Activated naive CD8-positive, alpha-beta T cell treated with anti-CD3 and anti-CD28 coated beads, Interleukin-2, amount 10 ng/mL, durations not matched to agents 7 days and 5 days (primary cell): ENCODE data around the gene DNMT3A. TPM values are rescaled to one million over a fixed set of nuclear protein-coding genes. Genes with fewer than 3 reads are reported as not detected.
A peak's percentile ranks its signal among the peaks of the same experiment; 100 is the strongest.

ENCODE experiments used
- ATAC-seq: fragments of 150-1000 bp; cut with Tn5 transposase; one replicate; pipeline ENCODE4 v1.10.0; 2021; ENCODE audit warnings: low read depth, moderate library complexity
- POLR2A ChIA-PET: fragments of 350-600 bp; sonication (Branson Sonifier 250); formaldehyde crosslinking; loops from one replicate; lab custom pipeline; 2021; ENCODE audit warnings: antibody characterized with exemption; lab: Charles Lee
- DNase-seq: peaks from one replicate; pipeline ENCODE4 v3.0.0; 2021
- H3K27ac Mint-ChIP-seq: one replicate; pipeline ENCODE4 v1.8.0; 2022; ENCODE audit warnings: mild to moderate bottlenecking, mixed read lengths
- H3K27me3 Mint-ChIP-seq: one replicate; pipeline ENCODE4 v1.8.0; 2022; ENCODE audit warnings: mild to moderate bottlenecking, moderate library complexity, mixed read lengths
- H3K36me3 Mint-ChIP-seq: one replicate; pipeline ENCODE4 v1.8.0; 2021; ENCODE audit warnings: mild to moderate bottlenecking, mixed read lengths
- H3K4me1 Mint-ChIP-seq: one replicate; pipeline ENCODE4 v1.8.0; 2021; ENCODE audit warnings: mixed read lengths
- H3K4me3 Mint-ChIP-seq: one replicate; pipeline ENCODE4 v1.8.0; 2022; ENCODE audit warnings: mild to moderate bottlenecking, moderate library complexity, mixed read lengths
- H3K9me3 Mint-ChIP-seq: one replicate; pipeline ENCODE4 v1.8.0; 2021; ENCODE audit warnings: mixed read lengths
- total RNA-seq, 2 experiments: library from RNA; stranded (reverse); gene quantifications; one replicate each; pipeline ENCODE4 v1.2.3, GENCODE V29; 2021

DNMT3A gene
- total RNA-seq, 2 experiments from 2014 or later = 76.7 to 84.7 TPM

- peak overlapping the region; percentile 37 for H3K4me3 Mint-ChIP-seq
- H3K9me3 Mint-ChIP-seq = no peaks in the 10 kb centered on the region
- peaks cover 23% of the 10 kb centered on the region for H3K4me1 Mint-ChIP-seq
- no peak for DNase-seq
- POLR2A ChIA-PET = interaction anchor here (2.0 to 4.0 kb wide), 7 partner anchors 8 to 76 kb away, joined by 10 to 64 read pairs (median 17); no protein-coding TSS in a partner anchor
- peak overlapping the region; percentile 99 for H3K27ac Mint-ChIP-seq
- no peak for ATAC-seq
- H3K36me3 Mint-ChIP-seq = peaks cover 16% of the 10 kb centered on the region
- no peaks in the 10 kb centered on the region for H3K27me3 Mint-ChIP-seq
Measured at GRCh38 chr2:25286723-25287483, 54.8 kb downstream of the DNMT3A start.

- peak overlapping the region; percentile 99 for H3K27ac Mint-ChIP-seq
- peak overlapping the region; percentile 73 for H3K4me3 Mint-ChIP-seq
- peaks cover 18% of the 10 kb centered on the region for H3K36me3 Mint-ChIP-seq
- POLR2A ChIA-PET = interaction anchor here (0.9 to 4.0 kb wide), 9 partner anchors 9 to 76 kb away, joined by 4 to 64 read pairs (median 14); no protein-coding TSS in a partner anchor
- peaks cover 23% of the 10 kb centered on the region for H3K4me1 Mint-ChIP-seq
- ATAC-seq (peak; percentile 100), DNase-seq (peak; percentile 77)
- H3K27me3 Mint-ChIP-seq = no peaks in the 10 kb centered on the region
- H3K9me3 Mint-ChIP-seq = no peaks in the 10 kb centered on the region
Measured at GRCh38 chr2:25286025-25286400, 55.7 kb downstream of the DNMT3A start.

GRCh38 chr2:25285265-25286024 is 56.3 kb downstream of the DNMT3A start:
- no peaks in the 10 kb centered on the region for H3K9me3 Mint-ChIP-seq
- peak overlapping the region; percentile 73 for H3K4me3 Mint-ChIP-seq

GRCh38 chr2:25284756-25285155 is 57.0 kb downstream of the DNMT3A start:
- POLR2A ChIA-PET = interaction anchor here (1.4 to 4.0 kb wide), 7 partner anchors 8 to 78 kb away, joined by 5 to 64 read pairs (median 17); no protein-coding TSS in a partner anchor
- peaks cover 25% of the 10 kb centered on the region for H3K36me3 Mint-ChIP-seq

More at GRCh38 chr2:25285265-25286024, 56.3 kb downstream of the DNMT3A start:
- peaks cover 22% of the 10 kb centered on the region for H3K36me3 Mint-ChIP-seq
- peak overlapping the region; percentile 99 for H3K27ac Mint-ChIP-seq
- peak; percentile 34 for ATAC-seq
- no peaks in the 10 kb centered on the region for H3K27me3 Mint-ChIP-seq
- H3K4me1 Mint-ChIP-seq = peaks cover 23% of the 10 kb centered on the region
- POLR2A ChIA-PET = interaction anchor here (0.9 to 4.0 kb wide), 9 partner anchors 8 to 77 kb away, joined by 4 to 64 read pairs (median 14); no protein-coding TSS in a partner anchor
- no peak for DNase-seq

GRCh38 chr2:25283921-25284320 is 57.8 kb downstream of the DNMT3A start:
- peaks cover 25% of the 10 kb centered on the region for H3K36me3 Mint-ChIP-seq
- H3K4me3 Mint-ChIP-seq = no peak overlapping the region
- ATAC-seq (no peak), DNase-seq (no peak)
- H3K4me1 Mint-ChIP-seq = peaks cover 37% of the 10 kb centered on the region
- H3K9me3 Mint-ChIP-seq = no peaks in the 10 kb centered on the region
- H3K27me3 Mint-ChIP-seq = no peaks in the 10 kb centered on the region
- POLR2A ChIA-PET = interaction anchor here (4.0 kb wide), 1 partner anchor 7 kb away, joined by 33 read pairs; no protein-coding TSS in a partner anchor
- H3K27ac Mint-ChIP-seq = no peak overlapping the region

More at GRCh38 chr2:25284756-25285155, 57.0 kb downstream of the DNMT3A start:
- Mint-ChIP-seq H3K27ac (peak overlapping the region; percentile 99), H3K4me1 (peaks cover 29% of the 10 kb centered on the region), H3K4me3 (no peak overlapping the region), H3K27me3 (no peaks in the 10 kb centered on the region), H3K9me3 (no peaks in the 10 kb centered on the region)
- ATAC-seq = no peak
- no peak for DNase-seq

GRCh38 chr2:25281941-25282340 is 59.8 kb downstream of the DNMT3A start:
- POLR2A ChIA-PET = interaction anchor here (1.6 kb wide), 1 partner anchor 9 kb away, joined by 4 read pairs; no protein-coding TSS in a partner anchor
- no peaks in the 10 kb centered on the region for H3K9me3 Mint-ChIP-seq

GRCh38 chr2:25281522-25281921 is 60.2 kb downstream of the DNMT3A start:
- POLR2A ChIA-PET = no interaction called here
- H3K4me3 Mint-ChIP-seq = no peak overlapping the region
- H3K27ac Mint-ChIP-seq = no peak overlapping the region
- peaks cover 41% of the 10 kb centered on the region for H3K4me1 Mint-ChIP-seq
- H3K27me3 Mint-ChIP-seq = no peaks in the 10 kb centered on the region
- DNase-seq (no peak), ATAC-seq (no peak)
- no peaks in the 10 kb centered on the region for H3K9me3 Mint-ChIP-seq
- peaks cover 22% of the 10 kb centered on the region for H3K36me3 Mint-ChIP-seq

More at GRCh38 chr2:25281941-25282340, 59.8 kb downstream of the DNMT3A start:
- Mint-ChIP-seq H3K27me3 (no peaks in the 10 kb centered on the region), H3K4me3 (no peak overlapping the region), H3K27ac (no peak overlapping the region), H3K4me1 (peaks cover 42% of the 10 kb centered on the region), H3K36me3 (peaks cover 22% of the 10 kb centered on the region)
- DNase-seq (no peak), ATAC-seq (no peak)

- POLR2A ChIA-PET = interaction anchor here (0.9 to 6.0 kb wide), 4 partner anchors 13 to 83 kb away, joined by 5 to 107 read pairs (median 15); no protein-coding TSS in a partner anchor
- Mint-ChIP-seq H3K27me3 (no peaks in the 10 kb centered on the region), H3K9me3 (no peaks in the 10 kb centered on the region), H3K4me3 (peak overlapping the region; percentile 39), H3K4me1 (peaks cover 41% of the 10 kb centered on the region), H3K27ac (peak overlapping the region; percentile 75), H3K36me3 (peaks cover 17% of the 10 kb centered on the region)
- DNase-seq (no peak), ATAC-seq (no peak)
Measured at GRCh38 chr2:25280051-25280687, 61.6 kb downstream of the DNMT3A start.

- H3K27ac Mint-ChIP-seq = peak overlapping the region; percentile 95
- H3K27me3 Mint-ChIP-seq = no peaks in the 10 kb centered on the region
- peaks cover 17% of the 10 kb centered on the region for H3K36me3 Mint-ChIP-seq
- ATAC-seq (peak; percentile 19), DNase-seq (no peak)
- no peaks in the 10 kb centered on the region for H3K9me3 Mint-ChIP-seq
- peak overlapping the region; percentile 74 for H3K4me3 Mint-ChIP-seq
- POLR2A ChIA-PET = interaction anchor here (0.9 to 6.0 kb wide), 4 partner anchors 14 to 84 kb away, joined by 5 to 107 read pairs (median 15); no protein-coding TSS in a partner anchor
- peaks cover 44% of the 10 kb centered on the region for H3K4me1 Mint-ChIP-seq
Measured at GRCh38 chr2:25279091-25279651, 62.6 kb downstream of the DNMT3A start.

- Mint-ChIP-seq H3K27me3 (no peaks in the 10 kb centered on the region), H3K4me3 (peak overlapping the region; percentile 71), H3K9me3 (no peaks in the 10 kb centered on the region), H3K27ac (peak overlapping the region; percentile 95), H3K4me1 (peaks cover 56% of the 10 kb centered on the region), H3K36me3 (peaks cover 18% of the 10 kb centered on the region)
- DNase-seq (peak; percentile 93), ATAC-seq (peak; percentile 48)
- POLR2A ChIA-PET = interaction anchor here (0.7 to 6.0 kb wide), 10 partner anchors 9 to 110 kb away, joined by 3 to 107 read pairs (median 6); no protein-coding TSS in a partner anchor
Measured at GRCh38 chr2:25276569-25277465, 64.9 kb downstream of the DNMT3A start.

- no peak for DNase-seq
Measured at GRCh38 chr2:25275575-25275965, 66.2 kb downstream of the DNMT3A start.

More at GRCh38 chr2:25275575-25275965, 66.2 kb downstream of the DNMT3A start:
- peak overlapping the region; percentile 33 for H3K4me3 Mint-ChIP-seq
- no peaks in the 10 kb centered on the region for H3K27me3 Mint-ChIP-seq
- no peak for ATAC-seq
- POLR2A ChIA-PET = interaction anchor here (1.0 to 6.0 kb wide), 5 partner anchors 10 to 90 kb away, joined by 3 to 107 read pairs (median 33); no protein-coding TSS in a partner anchor
- H3K27ac Mint-ChIP-seq = peak overlapping the region; percentile 94
- peaks cover 12% of the 10 kb centered on the region for H3K36me3 Mint-ChIP-seq
- H3K4me1 Mint-ChIP-seq = peaks cover 56% of the 10 kb centered on the region
- H3K9me3 Mint-ChIP-seq = no peaks in the 10 kb centered on the region
